Suprapubic skin (tissue), 4 donors: ENCODE data around the gene C15orf39. TPM values are rescaled to one million over a fixed set of nuclear protein-coding genes. Genes with fewer than 3 reads are reported as not detected.
"Not testable (repeated sequence)": the region's sequence is repeated elsewhere in the genome, so short reads cannot be mapped to it uniquely, and the experiment has no call there.

ENCODE experiments used
- DNase-seq, 2 donors: peaks; one replicate each; pipeline ENCODE4 v3.0.0-alpha.2; 2019; ENCODE audit warnings: low spot score in 2 of 2
- H3K27ac ChIP-seq: fragments of 200-600 bp; sonication (generic); one replicate; pipeline ENCODE4 v1.5.1; 2019
- H3K27me3 ChIP-seq: fragments of 200-600 bp; sonication (generic); one replicate; pipeline ENCODE4 v1.5.1; 2019
- H3K36me3 ChIP-seq: fragments of 200-600 bp; sonication (generic); one replicate; pipeline ENCODE4 v1.5.1; 2019
- H3K4me1 ChIP-seq: fragments of 200-600 bp; sonication (generic); one replicate; pipeline ENCODE4 v1.5.1; 2019
- H3K4me3 ChIP-seq: fragments of 200-600 bp; sonication (generic); one replicate; pipeline ENCODE4 v1.5.1; 2019; ENCODE audit warnings: mild to moderate bottlenecking
- H3K9me3 ChIP-seq: fragments of 200-600 bp; sonication (generic); one replicate; pipeline ENCODE4 v1.5.1; 2019
- EP300 ChIP-seq: sonication (generic); formaldehyde crosslinking; IDR thresholded peaks from one replicate; pipeline ENCODE4 v1.6.1; 2017; ENCODE audit warnings: antibody characterized with exemption
- POLR2A ChIP-seq, 2 donors: fragments of 450-650 bp; IDR thresholded peaks; one replicate each; pipeline ENCODE4 v1.6.1; 2017; ENCODE audit warnings: antibody characterized with exemption in 2 of 2, mild to moderate bottlenecking in 2 of 2, moderate library complexity in 2 of 2
- POLR2AphosphoS5 ChIP-seq, 3 donors: sonication (generic); formaldehyde crosslinking; IDR thresholded peaks; one replicate each; pipeline ENCODE4 v1.6.1; 2017; ENCODE audit warnings: antibody characterized with exemption in 3 of 3
- WGBS: methylation state at CpG from one replicate; pipeline ENCODE4 v1.1.5; 2018; 5-methylcytosine and 5-hydroxymethylcytosine counted together
- total RNA-seq, 4 donors: library from RNA; depleted of rRNA; stranded (reverse); fragments of >200 nt; gene quantifications; one replicate each; pipeline ENCODE4 v1.1.0, GENCODE V29; 2016
- TF ChIP-seq, protein P1 (sequence below), 2 donors: fragments of 200-600 bp in 1 of 2; fragments of 450-650 bp in 1 of 2; sonication (generic) in 1 of 2; IDR thresholded peaks; one replicate each; pipeline ENCODE4 v1.5.1; 2016 to 2019; ENCODE audit warnings: antibody characterized with exemption in 2 of 2, mild to moderate bottlenecking in 1 of 2, moderate library complexity in 1 of 2

The C15orf39 gene
- total RNA-seq, 4 donors from 2014 or later = 33.0 to 35.2 (median 33.3) TPM

DNA sequence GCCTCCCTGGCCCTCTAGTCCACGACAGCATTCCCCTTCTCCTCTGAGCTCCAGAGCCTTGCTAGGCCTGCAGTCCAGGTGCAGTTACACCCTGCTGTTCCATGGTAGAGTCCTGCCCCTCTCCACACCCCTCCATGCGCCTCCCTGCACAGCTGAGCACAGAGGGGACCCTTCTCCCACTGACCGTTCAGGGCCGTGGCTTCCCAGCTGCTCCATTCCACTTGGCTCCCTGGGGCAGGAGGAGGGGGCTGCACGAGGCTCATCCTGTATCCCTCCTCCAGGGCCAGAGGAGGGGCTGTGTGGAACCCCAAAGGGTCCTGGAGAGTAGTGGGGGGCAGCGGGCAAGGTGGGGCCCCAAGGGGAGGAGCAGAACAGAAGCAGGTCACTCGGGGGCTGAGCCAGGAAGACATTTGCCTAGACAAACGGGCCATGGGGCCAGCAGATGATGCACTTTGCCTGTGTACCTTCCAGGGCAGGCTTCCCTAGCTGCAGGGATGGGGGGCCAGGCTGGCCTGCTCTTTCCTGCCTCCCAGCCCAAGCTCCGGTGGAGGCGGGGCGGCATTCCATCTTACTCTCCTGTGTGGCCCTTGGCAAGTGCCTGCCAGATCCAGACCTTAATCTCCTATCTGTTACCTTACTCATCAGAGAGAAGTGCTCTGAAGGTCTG is 35.8 kb downstream of the C15orf39 start:
- H3K27ac ChIP-seq = no peak overlapping the region
- peak; percentile 49 to 57 for DNase-seq
- H3K4me3 ChIP-seq = no peak overlapping the region
- H3K4me1 ChIP-seq = no peaks in the 10 kb centered on the region
- no peaks in the 10 kb centered on the region for H3K9me3 ChIP-seq
- H3K27me3 ChIP-seq = peaks cover 41% of the 10 kb centered on the region
- TF ChIP-seq, protein P1, sequence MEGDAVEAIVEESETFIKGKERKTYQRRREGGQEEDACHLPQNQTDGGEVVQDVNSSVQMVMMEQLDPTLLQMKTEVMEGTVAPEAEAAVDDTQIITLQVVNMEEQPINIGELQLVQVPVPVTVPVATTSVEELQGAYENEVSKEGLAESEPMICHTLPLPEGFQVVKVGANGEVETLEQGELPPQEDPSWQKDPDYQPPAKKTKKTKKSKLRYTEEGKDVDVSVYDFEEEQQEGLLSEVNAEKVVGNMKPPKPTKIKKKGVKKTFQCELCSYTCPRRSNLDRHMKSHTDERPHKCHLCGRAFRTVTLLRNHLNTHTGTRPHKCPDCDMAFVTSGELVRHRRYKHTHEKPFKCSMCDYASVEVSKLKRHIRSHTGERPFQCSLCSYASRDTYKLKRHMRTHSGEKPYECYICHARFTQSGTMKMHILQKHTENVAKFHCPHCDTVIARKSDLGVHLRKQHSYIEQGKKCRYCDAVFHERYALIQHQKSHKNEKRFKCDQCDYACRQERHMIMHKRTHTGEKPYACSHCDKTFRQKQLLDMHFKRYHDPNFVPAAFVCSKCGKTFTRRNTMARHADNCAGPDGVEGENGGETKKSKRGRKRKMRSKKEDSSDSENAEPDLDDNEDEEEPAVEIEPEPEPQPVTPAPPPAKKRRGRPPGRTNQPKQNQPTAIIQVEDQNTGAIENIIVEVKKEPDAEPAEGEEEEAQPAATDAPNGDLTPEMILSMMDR (IDR thresholded peaks at IDR 0.05) = no peak
- TF ChIP-seq EP300 = no peak
- H3K36me3 ChIP-seq = no peaks in the 10 kb centered on the region
- 69% methylated on average over 3 of the region's 11 CpGs for WGBS

DNA sequence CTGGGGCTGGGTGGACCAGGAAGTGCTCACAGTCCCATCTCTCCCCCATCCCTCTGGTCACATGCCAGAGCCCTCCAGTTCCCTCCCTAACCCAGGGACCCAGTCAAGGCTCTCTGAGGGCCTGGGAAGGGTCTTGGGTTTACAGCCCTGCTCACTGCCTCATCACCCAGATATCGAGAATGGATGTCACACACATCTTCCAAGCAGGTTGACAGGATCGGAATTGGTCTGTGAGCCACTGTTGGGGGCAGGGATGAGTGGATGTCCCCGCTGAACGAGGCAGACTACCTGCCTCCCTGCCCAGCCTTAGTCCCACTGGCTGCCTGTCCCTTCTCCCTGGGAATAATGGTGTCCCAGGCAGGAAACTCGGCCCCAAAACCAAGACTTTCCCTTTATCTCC is 36.5 kb downstream of the C15orf39 start:
- Histone ChIP-seq H3K4me1 (no peaks in the 10 kb centered on the region), H3K27ac (no peak overlapping the region), H3K36me3 (no peaks in the 10 kb centered on the region), H3K27me3 (peaks cover 34% of the 10 kb centered on the region), H3K9me3 (no peaks in the 10 kb centered on the region), H3K4me3 (no peak overlapping the region)
- DNase-seq = peak in 1 of 2 donors; percentile 28
- 81% methylated on average over 4 of the region's 5 CpGs for WGBS
- TF ChIP-seq EP300 (no peak), POLR2A (IDR thresholded peaks at IDR 0.05) (no peak), POLR2AphosphoS5 (IDR thresholded peaks at IDR 0.05) (no peak)
- TF ChIP-seq, protein P1 (IDR thresholded peaks at IDR 0.05) = no peak

DNA sequence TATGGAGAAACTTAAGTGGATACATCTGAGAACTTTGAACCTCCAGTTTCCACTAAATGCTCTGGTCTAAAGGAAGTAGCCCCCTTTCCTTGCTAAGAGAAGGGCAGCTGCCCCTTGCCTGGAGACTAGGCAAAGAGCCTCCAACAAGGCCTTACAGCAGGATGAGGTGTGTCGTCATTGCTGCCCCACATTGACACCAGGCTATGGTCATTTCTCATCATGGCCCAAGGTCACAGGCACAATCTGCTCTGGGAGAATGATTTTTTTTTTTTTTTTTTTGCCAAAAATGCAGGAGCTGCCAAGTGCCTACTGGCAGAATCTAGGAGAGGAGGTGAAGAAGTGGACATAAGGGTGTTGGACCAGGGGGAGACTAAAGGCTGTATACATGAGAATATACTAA is 44.1 kb downstream of the C15orf39 start:
- H3K36me3 ChIP-seq, H3K4me1 ChIP-seq, H3K27ac ChIP-seq, H3K9me3 ChIP-seq, DNase-seq, H3K4me3 ChIP-seq, H3K27me3 ChIP-seq: not testable (repeated sequence)
- WGBS = 91% methylated on average over 1 of the region's 1 CpG

DNA sequence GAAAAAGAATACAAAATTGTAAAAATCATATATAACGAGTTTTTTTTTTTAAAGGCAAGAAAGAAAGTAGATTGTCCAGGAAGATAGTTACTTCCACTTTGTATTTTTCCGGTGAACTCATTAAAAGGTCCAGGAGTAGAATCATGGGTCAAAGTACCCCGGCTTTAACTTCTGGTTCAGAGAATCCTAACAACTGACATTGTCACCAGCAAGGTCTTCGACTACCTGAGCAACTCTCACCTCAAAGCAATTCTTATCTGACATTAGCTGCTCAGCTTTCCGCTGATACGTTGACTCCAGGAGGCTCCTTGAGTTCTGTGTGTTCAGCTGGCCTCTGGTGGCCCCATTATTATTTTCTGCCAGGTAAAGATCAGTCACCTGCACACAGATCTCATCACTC is 47.3 kb downstream of the C15orf39 start:
- not testable (repeated sequence) for H3K9me3 ChIP-seq, H3K4me1 ChIP-seq, H3K4me3 ChIP-seq, H3K27ac ChIP-seq, DNase-seq, H3K36me3 ChIP-seq
- peaks cover 12% of the 10 kb centered on the region for H3K27me3 ChIP-seq
- WGBS = 83% methylated on average over 6 of the region's 6 CpGs

DNA sequence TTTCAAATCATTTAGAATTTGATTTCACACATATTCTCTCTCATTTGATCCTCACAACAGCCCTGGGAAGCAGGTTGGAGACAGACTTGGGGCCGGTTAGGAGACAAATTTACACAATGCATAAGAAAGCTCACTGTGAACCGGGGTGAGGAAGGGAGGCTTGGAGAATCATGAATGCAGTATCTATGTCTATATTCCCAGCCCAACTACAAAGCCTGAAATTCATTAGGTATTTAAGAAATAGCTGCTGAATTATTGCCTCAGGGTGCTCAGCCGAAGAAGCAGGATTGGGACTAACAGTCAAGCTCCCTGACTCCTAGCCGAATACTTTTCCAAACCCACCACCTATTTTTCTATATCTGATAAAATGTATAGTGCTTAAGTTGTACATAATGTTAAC is 48.0 kb downstream of the C15orf39 start:
- no peak for DNase-seq
- Histone ChIP-seq H3K27ac (no peak overlapping the region), H3K4me1 (no peaks in the 10 kb centered on the region), H3K4me3 (no peak overlapping the region), H3K36me3 (no peaks in the 10 kb centered on the region), H3K9me3 (no peaks in the 10 kb centered on the region), H3K27me3 (peaks cover 12% of the 10 kb centered on the region)
- TF ChIP-seq POLR2AphosphoS5 (IDR thresholded peaks at IDR 0.05) = no peak
- no peak for TF ChIP-seq EP300
- TF ChIP-seq, protein P1 (IDR thresholded peaks at IDR 0.05) = no peak
- TF ChIP-seq POLR2A (IDR thresholded peaks at IDR 0.05) = no peak
- WGBS = 56% methylated on average over 4 of the region's 4 CpGs

DNA sequence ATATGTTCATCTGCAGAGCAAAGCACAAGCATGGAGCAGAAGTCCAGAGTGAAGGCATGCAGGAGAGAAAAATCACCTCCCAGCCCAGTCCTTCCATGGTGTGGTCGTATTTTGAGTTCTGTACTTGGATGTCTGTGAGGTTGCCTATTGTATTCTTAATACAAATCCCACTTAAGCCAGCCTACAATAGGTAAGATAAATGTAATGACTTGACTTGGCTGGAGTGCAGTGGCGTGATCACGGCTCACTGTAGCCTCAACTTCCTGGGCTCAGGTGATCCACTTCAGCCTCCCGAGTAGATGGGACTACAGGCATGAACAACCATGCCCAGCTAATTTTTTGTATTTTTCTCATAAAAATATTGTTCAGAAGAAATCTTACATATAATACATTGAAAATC is 49.7 kb downstream of the C15orf39 start:
- peaks cover 12% of the 10 kb centered on the region for H3K27me3 ChIP-seq
- not testable (repeated sequence) for H3K27ac ChIP-seq, H3K4me3 ChIP-seq, H3K9me3 ChIP-seq, DNase-seq, H3K36me3 ChIP-seq, H3K4me1 ChIP-seq
- 84% methylated on average over 4 of the region's 4 CpGs for WGBS

DNA sequence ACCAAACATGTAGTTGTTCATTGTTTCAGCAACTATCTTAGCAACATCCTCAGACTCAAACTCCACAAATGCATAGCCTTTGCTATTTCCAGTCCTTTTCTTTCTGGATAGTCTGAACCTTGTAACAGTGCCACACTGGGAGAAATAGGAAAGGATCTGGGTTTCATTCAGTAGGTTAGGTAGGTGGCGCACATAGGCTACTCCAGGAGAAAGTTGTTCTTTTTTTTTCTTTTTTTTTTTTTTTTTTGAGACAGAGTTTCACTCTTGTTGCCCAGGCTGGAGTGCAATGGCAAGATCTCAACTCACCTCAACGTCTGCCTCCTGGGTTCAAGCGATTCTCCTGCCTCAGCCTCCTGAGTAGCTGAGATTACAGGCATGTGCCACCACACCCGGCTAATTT is 50.6 kb downstream of the C15orf39 start:
- H3K27ac ChIP-seq, H3K9me3 ChIP-seq, H3K4me1 ChIP-seq, H3K4me3 ChIP-seq, DNase-seq, H3K36me3 ChIP-seq: not testable (repeated sequence)
- H3K27me3 ChIP-seq = peaks cover 12% of the 10 kb centered on the region
- 86% methylated on average over 4 of the region's 4 CpGs for WGBS

DNA sequence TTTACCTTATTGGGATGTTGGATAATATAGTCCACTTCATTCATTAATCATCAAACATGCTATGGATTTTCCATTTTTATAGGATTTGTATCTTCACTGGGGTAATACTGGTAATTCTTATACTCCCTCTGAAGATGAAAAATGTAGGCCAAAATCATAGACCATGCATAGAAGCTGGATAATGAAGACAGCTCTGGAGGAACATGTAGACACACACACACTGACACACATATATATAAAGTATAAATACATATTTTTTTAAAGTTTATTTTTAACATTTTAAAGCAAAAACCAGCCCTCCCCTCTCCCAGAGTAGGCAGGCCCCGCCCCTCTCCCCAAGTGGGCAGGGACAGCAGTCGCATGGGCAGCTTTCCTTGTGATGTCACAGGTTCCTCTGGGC is 56.4 kb downstream of the C15orf39 start, which contains the start of gene GOLGA6C:
Gene GOLGA6C (plus strand): TSS at position 301 of the 400 bp plus-strand sequence. CDS start 265 bp downstream, outside the sequence.
- DNase-seq, H3K27me3 ChIP-seq, H3K36me3 ChIP-seq, H3K4me3 ChIP-seq, H3K27ac ChIP-seq, H3K4me1 ChIP-seq, H3K9me3 ChIP-seq: not testable (repeated sequence)
- no CpG with 5 or more reads among the region's 2 CpGs for WGBS

DNA sequence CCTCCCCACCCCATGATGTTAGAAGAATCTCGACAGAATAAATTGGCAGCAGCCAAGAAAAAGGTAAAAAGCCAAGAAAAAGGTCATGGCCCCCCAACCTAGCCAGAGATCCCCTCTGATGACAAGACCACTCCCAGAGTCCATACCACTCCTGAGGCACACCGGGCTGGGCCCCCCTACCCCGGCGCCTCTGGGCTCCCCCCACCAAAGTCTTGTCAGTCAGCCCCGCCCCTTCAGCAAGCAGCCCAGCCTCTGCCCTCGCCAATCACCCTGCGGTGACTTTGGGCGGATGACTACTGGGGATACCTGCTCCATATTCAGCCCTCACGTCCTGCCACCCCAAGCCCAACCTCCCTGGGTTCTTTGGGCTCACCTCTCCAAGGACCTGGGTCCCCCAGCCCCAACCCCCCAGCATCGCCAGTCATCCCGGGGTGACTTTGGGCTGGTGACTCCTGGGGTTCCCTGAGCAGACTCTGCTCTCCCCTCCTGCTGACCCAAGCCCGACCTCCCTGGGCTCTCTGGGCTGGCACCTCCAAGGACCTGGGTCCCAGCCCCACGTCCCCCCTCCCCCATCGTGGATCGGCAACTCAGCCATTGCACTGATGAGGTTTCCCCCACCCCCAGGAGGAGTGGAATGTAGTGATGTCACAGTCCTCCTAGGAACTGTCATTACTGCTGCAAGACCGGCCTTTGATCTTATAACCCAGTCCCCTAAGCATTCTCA is 57.1 kb downstream of the C15orf39 start:
- WGBS = no CpG with 5 or more reads among the region's 16 CpGs
- not testable (repeated sequence) for H3K27ac ChIP-seq, H3K4me3 ChIP-seq, DNase-seq, H3K4me1 ChIP-seq, H3K9me3 ChIP-seq, H3K27me3 ChIP-seq, H3K36me3 ChIP-seq

DNA sequence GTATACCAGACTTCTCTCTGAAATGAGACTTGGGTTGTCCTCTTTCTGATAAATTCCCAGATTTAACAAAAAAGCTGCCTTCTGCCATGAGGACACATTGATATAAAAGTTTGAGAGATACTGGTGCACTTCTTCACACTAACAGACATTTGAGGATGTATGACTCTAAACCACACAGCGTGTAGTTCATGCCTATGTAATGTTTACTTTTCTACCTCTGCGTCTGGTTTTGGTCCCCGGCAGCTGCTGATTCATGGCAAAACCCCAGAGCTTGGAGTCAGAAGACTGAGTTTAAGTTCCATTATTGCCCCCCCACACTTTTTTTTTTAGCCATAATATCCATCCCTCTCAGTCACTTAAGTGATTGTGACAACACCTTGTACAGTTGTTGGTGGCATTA is 58.2 kb downstream of the C15orf39 start:
- DNase-seq, H3K4me3 ChIP-seq, H3K36me3 ChIP-seq, H3K27ac ChIP-seq, H3K4me1 ChIP-seq, H3K27me3 ChIP-seq, H3K9me3 ChIP-seq: not testable (repeated sequence)
- no CpG with 5 or more reads among the region's 3 CpGs for WGBS
